Bone marrow (tissue), 2 donors: ENCODE results near the gene RASAL2.
"Not testable (repeated sequence)": the region's sequence is repeated elsewhere in the genome, so short reads cannot be mapped to it uniquely, and the experiment has no call there.

Experiments used
- DNase-seq, 2 donors: peaks; one replicate each; lab custom pipeline; 2025; lab: John Stamatoyannopoulos, UW

The RASAL2 gene

GRCh38 chr1:178237121-178237520, 143.2 kb downstream of the RASAL2 start:
- no peak for DNase-seq

GRCh38 chr1:178238722-178239510, 145.0 kb downstream of the RASAL2 start:
- no peak for DNase-seq

DNA sequence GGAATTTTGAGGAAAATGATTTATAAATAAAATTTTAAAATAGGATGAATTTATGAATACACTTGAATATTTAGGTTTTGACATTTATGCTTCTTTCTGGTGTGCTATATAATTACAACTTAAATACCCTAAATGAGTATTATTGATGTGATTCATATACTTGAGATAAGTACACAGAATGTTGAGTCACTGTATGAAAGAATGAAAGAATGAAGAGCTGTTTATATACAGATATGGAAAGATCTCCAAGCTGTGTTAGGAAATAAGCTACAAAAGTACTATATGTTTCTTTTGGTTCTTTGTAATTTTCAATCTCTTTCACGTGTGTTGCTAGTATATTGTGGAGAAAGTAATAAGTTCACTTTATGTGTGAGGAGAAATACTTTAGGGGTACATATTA, 147.2 kb downstream of the RASAL2 start:
- no peak for DNase-seq

- no peak for DNase-seq
Measured at GRCh38 chr1:178241837-178242236, 147.9 kb downstream of the RASAL2 start.

- DNase-seq, result no peak
Measured at GRCh38 chr1:178243119-178243518, 149.2 kb downstream of the RASAL2 start.

DNA sequence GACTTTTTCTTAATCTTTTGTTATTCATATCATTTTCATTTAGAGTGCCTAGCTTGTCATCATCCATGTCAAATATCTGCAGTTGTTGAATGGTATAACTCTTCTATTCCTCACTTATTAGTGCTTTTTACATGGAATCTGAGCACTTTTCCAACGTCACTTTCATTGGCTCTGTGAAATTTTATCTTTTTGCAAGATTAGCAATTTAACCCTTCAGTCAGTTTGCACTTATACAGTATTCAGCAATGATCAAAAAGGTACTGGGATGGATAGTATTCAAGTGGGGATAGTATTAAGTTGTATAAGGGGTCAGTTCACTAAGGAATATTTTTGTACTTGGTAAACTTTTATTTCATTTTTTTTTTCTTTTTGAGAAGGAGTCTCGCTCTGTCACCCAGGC, 150.0 kb downstream of the RASAL2 start:
- no peak for DNase-seq

- not testable (repeated sequence) for DNase-seq
Measured at GRCh38 chr1:178248284-178248683, 154.4 kb downstream of the RASAL2 start.

DNA sequence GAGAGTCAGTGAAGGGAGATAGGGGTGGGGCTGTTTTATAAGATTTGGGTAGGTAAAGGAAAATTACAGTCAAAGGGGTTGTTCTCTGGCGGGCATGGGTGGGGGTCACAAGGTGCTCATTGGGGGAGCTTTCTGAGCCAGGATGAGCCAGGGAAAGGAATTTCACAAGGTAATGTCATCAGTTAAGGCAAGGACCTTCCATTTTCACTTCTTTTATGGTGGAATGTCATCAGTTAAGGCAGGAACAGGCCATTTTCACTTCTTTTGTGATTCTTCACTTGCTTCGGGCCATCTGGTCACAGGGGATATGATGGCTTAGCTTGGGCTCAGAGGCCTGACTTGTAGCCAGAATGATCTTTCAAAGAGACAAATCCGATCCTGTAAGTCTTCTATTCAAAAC, 159.7 kb downstream of the RASAL2 start:
- DNase-seq, result not testable (repeated sequence)

DNA sequence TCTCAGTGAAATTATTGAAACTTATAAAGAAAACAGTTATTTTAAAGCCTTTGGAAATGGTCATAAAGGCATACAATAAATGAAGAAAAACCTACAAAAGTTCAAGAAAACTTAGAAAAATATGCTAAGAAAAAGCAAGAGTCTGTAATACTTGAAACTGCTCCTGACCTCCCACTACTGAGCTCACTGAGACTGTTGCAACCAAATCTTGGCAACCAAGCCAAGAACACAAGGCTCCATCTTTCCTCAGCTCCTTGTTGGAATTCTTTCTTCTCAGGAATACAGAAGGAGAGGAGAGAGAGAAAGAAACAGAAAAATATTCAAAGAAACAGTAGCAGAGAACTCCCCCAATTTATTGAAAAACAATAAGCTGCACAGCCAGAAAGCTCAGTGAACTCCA, 160.5 kb downstream of the RASAL2 start:
- DNase-seq, result no peak

- DNase-seq, result no peak
Measured at GRCh38 chr1:178258536-178258935, 164.6 kb downstream of the RASAL2 start.

DNA sequence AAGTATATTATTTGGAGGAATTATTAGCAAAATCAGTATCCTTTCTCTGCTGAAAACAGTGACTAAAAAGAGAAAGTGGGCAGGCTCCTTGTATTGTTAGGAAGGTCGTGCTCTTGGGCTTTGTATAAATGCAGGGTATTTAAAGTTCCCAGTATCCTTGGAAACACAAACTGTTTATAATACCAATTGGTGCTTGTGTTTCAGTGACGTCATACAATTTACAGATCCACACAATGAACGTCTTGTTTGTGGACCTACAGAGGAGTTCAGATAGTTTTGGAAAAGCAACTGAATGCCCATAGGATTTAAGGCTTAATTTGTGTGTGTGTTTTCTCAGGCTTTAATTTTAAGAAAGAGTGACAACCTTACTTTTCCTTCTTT, 168.2 kb downstream of the RASAL2 start:
- DNase-seq, result no peak

GRCh38 chr1:178263341-178263740, 169.4 kb downstream of the RASAL2 start:
- no peak for DNase-seq

DNA sequence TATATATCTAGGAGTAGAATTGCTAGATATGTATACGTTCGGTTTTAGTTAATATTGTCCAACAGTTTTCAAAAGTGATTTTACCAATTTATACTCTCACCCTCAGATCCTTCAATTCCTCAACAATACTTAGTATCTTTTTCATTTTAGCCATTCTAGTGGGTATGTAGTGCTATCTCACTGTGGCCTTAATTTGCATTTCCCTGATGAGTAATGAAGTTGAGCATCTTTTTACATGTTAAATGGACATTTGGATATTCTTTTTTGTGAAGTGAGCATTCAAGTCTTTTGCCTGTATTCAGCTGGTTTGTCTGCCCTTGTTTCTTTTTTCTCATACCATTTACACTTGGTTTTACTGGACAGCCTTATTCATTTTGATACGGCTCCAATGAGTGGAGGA, 172.2 kb downstream of the RASAL2 start:
- no peak for DNase-seq

GRCh38 chr1:178266619-178267066, 172.7 kb downstream of the RASAL2 start:
- no peak for DNase-seq

- DNase-seq, result no peak
Measured at GRCh38 chr1:178267646-178268094, 173.8 kb downstream of the RASAL2 start.

DNA sequence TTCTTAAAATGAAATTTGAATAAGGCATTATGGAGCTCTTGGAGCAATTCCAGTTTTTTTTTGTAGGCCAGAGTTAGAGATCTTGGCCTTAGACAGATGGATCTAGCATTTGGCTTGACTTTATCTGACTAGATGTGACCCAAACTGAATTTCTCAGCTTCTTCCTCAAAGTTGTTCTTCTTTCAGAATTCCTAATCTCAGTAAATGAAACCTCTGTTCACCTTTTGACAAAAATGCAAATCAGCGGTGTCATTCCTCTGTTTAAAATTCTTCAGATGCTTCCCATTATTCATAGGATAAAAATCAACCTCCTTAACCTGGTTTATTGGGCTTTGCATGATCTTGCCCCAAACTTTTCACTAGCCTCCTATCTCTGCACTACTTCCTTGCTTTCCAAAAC, 177.6 kb downstream of the RASAL2 start:
- DNase-seq, result no peak

- DNase-seq, result no peak
Measured at GRCh38 chr1:178273707-178274410, 180.0 kb downstream of the RASAL2 start.

GRCh38 chr1:178275049-178275448, 181.1 kb downstream of the RASAL2 start:
- DNase-seq, result no peak

GRCh38 chr1:178275553-178275952, 181.6 kb downstream of the RASAL2 start:
- DNase-seq, result peak in 1 of 2 donors; percentile 23

DNA sequence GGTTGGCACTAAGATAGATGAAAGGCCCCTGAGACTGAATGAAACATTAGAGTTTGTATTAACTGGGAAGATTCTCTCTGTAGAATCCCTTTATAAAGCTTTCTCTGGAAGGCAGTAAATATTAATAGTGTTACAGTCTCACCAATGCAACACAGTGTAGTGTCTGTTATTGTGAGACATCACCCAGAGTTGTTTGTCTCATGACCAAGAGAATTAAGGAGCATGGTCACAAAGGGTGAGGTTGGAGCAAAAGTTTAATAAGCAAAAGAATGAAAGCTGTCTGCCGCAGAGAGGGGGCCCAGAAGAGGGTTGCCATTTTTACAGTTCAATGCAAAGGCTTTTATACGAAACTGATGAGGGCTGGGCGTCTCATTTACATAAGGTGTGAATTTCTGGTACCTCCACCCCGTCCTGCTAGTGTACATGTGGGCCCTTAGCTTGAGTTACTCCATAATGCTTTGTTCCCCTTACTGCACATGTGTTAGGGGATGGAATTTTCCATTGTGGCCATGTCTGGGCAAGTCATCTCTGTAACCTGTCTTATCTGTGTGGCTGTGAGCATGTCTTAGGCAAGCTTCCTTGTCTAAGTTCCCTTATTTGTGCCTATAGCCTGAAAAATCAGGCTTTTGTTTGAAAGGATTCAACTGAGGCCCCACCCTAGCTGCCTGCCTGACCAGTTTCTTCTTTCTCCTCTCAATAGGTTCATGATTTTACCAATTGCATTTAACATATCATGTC, 184.1 kb downstream of the RASAL2 start:
- DNase-seq, result no peak

GRCh38 chr1:178278916-178279686, 185.2 kb downstream of the RASAL2 start:
- no peak for DNase-seq

- peak in 1 of 2 donors; percentile 2 for DNase-seq
Measured at GRCh38 chr1:178282949-178283367, 189.1 kb downstream of the RASAL2 start.
